Measurements from ENCODE around the gene PDE4D.

Gene PDE4D

GRCh38 chr5:59608745-59609144 lies 284.8 kb downstream of the PDE4D start:
- no peak overlapping the region for H3K4me3 ChIP-seq (ENCODE audit: control insufficient read depth, low read depth, low read length)
- no peak for TF ChIP-seq CTCF (conservative IDR thresholded peaks at IDR 0.05; ENCODE audit: control insufficient read depth, insufficient read depth, low read depth, low read length)
- DNase-seq (ENCODE audit: low read depth), result peak; percentile 36

GRCh38 chr5:59607138-59607765 lies 286.3 kb downstream of the PDE4D start:
- TF ChIP-seq CTCF (conservative IDR thresholded peaks at IDR 0.05; ENCODE audit: control insufficient read depth, insufficient read depth, low read depth, low read length), result no peak
- no peak overlapping the region for H3K4me3 ChIP-seq (ENCODE audit: control insufficient read depth, low read depth, low read length)

GRCh38 chr5:59605915-59606314 lies 287.6 kb downstream of the PDE4D start:
- DNase-seq (ENCODE audit: low read depth), result no peak
- TF ChIP-seq CTCF (conservative IDR thresholded peaks at IDR 0.05; ENCODE audit: control insufficient read depth, insufficient read depth, low read depth, low read length), result no peak
- H3K4me3 ChIP-seq (ENCODE audit: control insufficient read depth, low read depth, low read length), result no peak overlapping the region

More at GRCh38 chr5:59607138-59607765, 286.3 kb downstream of the PDE4D start:
- DNase-seq (ENCODE audit: low read depth), result no peak

GRCh38 chr5:59604111-59604510 lies 289.4 kb downstream of the PDE4D start:
- no peak for TF ChIP-seq CTCF (conservative IDR thresholded peaks at IDR 0.05; ENCODE audit: control insufficient read depth, insufficient read depth, low read depth, low read length)
- DNase-seq (ENCODE audit: low read depth), result no peak
- no peak overlapping the region for H3K4me3 ChIP-seq (ENCODE audit: control insufficient read depth, low read depth, low read length)

GRCh38 chr5:59600998-59601397 lies 292.5 kb downstream of the PDE4D start:
- no peak for DNase-seq (ENCODE audit: low read depth)
- TF ChIP-seq CTCF (conservative IDR thresholded peaks at IDR 0.05; ENCODE audit: control insufficient read depth, insufficient read depth, low read depth, low read length), result no peak
- H3K4me3 ChIP-seq (ENCODE audit: control insufficient read depth, low read depth, low read length), result no peak overlapping the region

- H3K4me3 ChIP-seq (ENCODE audit: control insufficient read depth, low read depth, low read length), result no peak overlapping the region
- no peak for TF ChIP-seq CTCF (conservative IDR thresholded peaks at IDR 0.05; ENCODE audit: control insufficient read depth, insufficient read depth, low read depth, low read length)
- DNase-seq (ENCODE audit: low read depth), result no peak
Measured at GRCh38 chr5:59600153-59600552, 293.4 kb downstream of the PDE4D start.

- no peak for DNase-seq (ENCODE audit: low read depth)
- no peak for TF ChIP-seq CTCF (conservative IDR thresholded peaks at IDR 0.05; ENCODE audit: control insufficient read depth, insufficient read depth, low read depth, low read length)
- H3K4me3 ChIP-seq (ENCODE audit: control insufficient read depth, low read depth, low read length), result no peak overlapping the region
Measured at GRCh38 chr5:59599729-59600128, 293.8 kb downstream of the PDE4D start.
